GM12875 (cell line): ENCODE results near the gene KLK5.
"Not testable (repeated sequence)": the region's sequence is repeated elsewhere in the genome, so short reads cannot be mapped to it uniquely, and the experiment has no call there.

ENCODE experiments used
- H3K4me3 ChIP-seq: one replicate; pipeline ENCODE4 v1.5.1; 2011; ENCODE audit warnings: low read depth, low read length, control low read depth
- CTCF ChIP-seq: IDR thresholded peaks from 2 replicates; pipeline ENCODE4 v1.5.1; 2011; ENCODE audit warnings: low read depth, mild to moderate bottlenecking, control low read depth, inconsistent platforms, low read length, moderate library complexity, borderline replicate concordance; ENCODE audit not compliant: insufficient read depth

Gene KLK5

GRCh38 chr19:50994129-50994528 is 41.3 kb upstream of the KLK5 start:
- no peak overlapping the region for H3K4me3 ChIP-seq
- TF ChIP-seq CTCF, result no peak

GRCh38 chr19:50992666-50993035 is 39.8 kb upstream of the KLK5 start:
- no peak for TF ChIP-seq CTCF
- no peak overlapping the region for H3K4me3 ChIP-seq

- not testable (repeated sequence) for H3K4me3 ChIP-seq
Observed at GRCh38 chr19:50984416-50984815, 31.6 kb upstream of the KLK5 start.

- no peak within 1 kb of the TSS for H3K4me3 ChIP-seq
- TF ChIP-seq CTCF, result no peak
Observed at GRCh38 chr19:50983625-50984292, 30.9 kb upstream of the KLK5 start, which contains the start of gene KLK7. Gene KLK7 (minus strand): TSS chr19:50983917. CDS start chr19:50982399, 1,518 bp downstream.

GRCh38 chr19:50982186-50982585 is 29.3 kb upstream of the KLK5 start:
- no peak for TF ChIP-seq CTCF
- no peak overlapping the region for H3K4me3 ChIP-seq

GRCh38 chr19:50981587-50982146 is 28.8 kb upstream of the KLK5 start:
- no peak overlapping the region for H3K4me3 ChIP-seq
- TF ChIP-seq CTCF, result no peak

GRCh38 chr19:50980208-50980607 is 27.4 kb upstream of the KLK5 start:
- no peak for TF ChIP-seq CTCF
- no peak overlapping the region for H3K4me3 ChIP-seq
